ENCODE results near the gene RECK.

DNA sequence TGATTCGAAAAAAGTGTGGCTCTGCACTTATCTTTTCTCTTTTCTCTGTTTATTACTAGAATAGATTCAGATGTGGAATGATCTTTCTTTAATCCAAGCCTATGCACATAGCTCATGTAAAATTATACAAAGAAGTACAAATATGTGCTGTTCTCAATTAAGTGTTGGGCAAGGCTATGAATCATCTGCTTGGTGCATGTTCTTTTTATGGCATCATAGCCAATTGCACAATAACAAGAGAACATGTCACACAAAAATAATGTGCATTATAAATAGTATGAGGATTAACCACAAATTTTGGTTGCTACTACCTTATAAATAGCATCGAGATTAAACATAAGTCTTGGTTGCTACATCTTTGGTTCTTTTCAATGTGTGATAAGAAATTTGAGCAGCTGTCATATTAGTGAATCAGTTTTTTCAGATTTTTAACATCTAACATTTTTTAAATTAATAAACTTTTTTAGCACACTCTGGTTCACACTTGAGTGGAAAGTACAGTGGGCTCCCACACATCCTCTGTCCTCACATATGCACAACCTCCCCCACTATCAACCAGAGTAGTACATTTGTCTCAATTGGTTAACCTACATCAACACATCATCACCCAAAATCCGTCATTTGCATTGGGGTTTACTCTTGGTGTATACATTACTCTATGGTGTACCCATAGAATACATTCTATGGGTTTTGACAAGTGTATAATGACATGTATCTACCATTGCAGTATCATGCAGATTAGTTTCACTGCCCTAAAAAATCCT, 6.8 kb upstream of the RECK start:
- TF ChIP-seq EZH2phosphoT487 (IDR thresholded peaks at IDR 0.05; ENCODE audit: borderline replicate concordance, low read length), result no peak
- TF ChIP-seq, protein P1, sequence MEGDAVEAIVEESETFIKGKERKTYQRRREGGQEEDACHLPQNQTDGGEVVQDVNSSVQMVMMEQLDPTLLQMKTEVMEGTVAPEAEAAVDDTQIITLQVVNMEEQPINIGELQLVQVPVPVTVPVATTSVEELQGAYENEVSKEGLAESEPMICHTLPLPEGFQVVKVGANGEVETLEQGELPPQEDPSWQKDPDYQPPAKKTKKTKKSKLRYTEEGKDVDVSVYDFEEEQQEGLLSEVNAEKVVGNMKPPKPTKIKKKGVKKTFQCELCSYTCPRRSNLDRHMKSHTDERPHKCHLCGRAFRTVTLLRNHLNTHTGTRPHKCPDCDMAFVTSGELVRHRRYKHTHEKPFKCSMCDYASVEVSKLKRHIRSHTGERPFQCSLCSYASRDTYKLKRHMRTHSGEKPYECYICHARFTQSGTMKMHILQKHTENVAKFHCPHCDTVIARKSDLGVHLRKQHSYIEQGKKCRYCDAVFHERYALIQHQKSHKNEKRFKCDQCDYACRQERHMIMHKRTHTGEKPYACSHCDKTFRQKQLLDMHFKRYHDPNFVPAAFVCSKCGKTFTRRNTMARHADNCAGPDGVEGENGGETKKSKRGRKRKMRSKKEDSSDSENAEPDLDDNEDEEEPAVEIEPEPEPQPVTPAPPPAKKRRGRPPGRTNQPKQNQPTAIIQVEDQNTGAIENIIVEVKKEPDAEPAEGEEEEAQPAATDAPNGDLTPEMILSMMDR (IDR thresholded peaks at IDR 0.05; ENCODE audit: low read depth, low read length, poor library complexity, severe bottlenecking), result no peak

Data from DOHH2 (cell line).